HepG2 (cell line): ENCODE data around the gene RAB14.

Experiments
- ARNTL ChIP-seq: sonication (generic); formaldehyde crosslinking; IDR thresholded peaks from 2 replicates; pipeline ENCODE4 v1.4.0; 2020; ENCODE audit warnings: mild to moderate bottlenecking, missing genetic modification reagents
- CBX1 ChIP-seq: IDR thresholded peaks from one replicate; pipeline ENCODE4 v1.6.1; 2016; ENCODE audit warnings: antibody characterized with exemption, low read depth
- HMGXB4 ChIP-seq, 2 experiments: sonication (generic) in 1 of 2; formaldehyde crosslinking in 1 of 2; IDR thresholded peaks; 2 replicates each; pipeline versions ENCODE4 v1.4.0 to v1.6.1; 2018 to 2020; ENCODE audit warnings: missing genetic modification reagents in 2 of 2, borderline replicate concordance in 1 of 2, low read depth in 1 of 2, mild to moderate bottlenecking in 1 of 2, missing biosample characterization in 1 of 2
- PATZ1 ChIP-seq: sonication (generic); formaldehyde crosslinking; IDR thresholded peaks from 2 replicates; pipeline ENCODE4 v1.4.0; 2020; ENCODE audit warnings: missing genetic modification reagents
- POLR2G ChIP-seq: fragments of 200-400 bp; formaldehyde crosslinking; IDR thresholded peaks from 2 replicates; pipeline ENCODE4 v1.6.1; 2018; ENCODE audit warnings: mild to moderate bottlenecking, low read depth, low read length, moderate library complexity
- RAD21 ChIP-seq: fragments of 450-650 bp; formaldehyde crosslinking; IDR thresholded peaks from 2 replicates; pipeline ENCODE4 v1.5.0; 2020; ENCODE audit warnings: mild to moderate bottlenecking
- RFX5 ChIP-seq: IDR thresholded peaks from 2 replicates; pipeline ENCODE4 v1.6.1; 2011; ENCODE audit warnings: low read depth, low read length, improper control_type of control experiment
- XRCC5 ChIP-seq: fragments of 200-400 bp; formaldehyde crosslinking; optimal IDR thresholded peaks from 2 replicates; pipeline ENCODE3; 2017; ENCODE audit warnings: mild to moderate bottlenecking, low read length
- ZNF580 ChIP-seq: IDR thresholded peaks from 2 replicates; pipeline ENCODE4 v1.6.1; 2016; ENCODE audit warnings: low read depth, borderline replicate concordance
- ZNF879 ChIP-seq: sonication (generic); formaldehyde crosslinking; IDR thresholded peaks from 2 replicates; pipeline ENCODE4 v1.8.1; 2023; ENCODE audit warnings: missing genetic modification reagents
- TF ChIP-seq, protein P1 (sequence below): sonication (generic); formaldehyde crosslinking; IDR thresholded peaks from 2 replicates; pipeline ENCODE4 v1.4.0; 2020; ENCODE audit warnings: missing genetic modification reagents, borderline replicate concordance

GRCh38 chr9:121153642-121154041 lies 48.0 kb downstream of the RAB14 start:
- TF ChIP-seq XRCC5 (no peak), POLR2G (no peak), HMGXB4 (CRISPR knock-in tag; IDR thresholded peaks at IDR 0.05; ENCODE audit: borderline replicate concordance in 1 of 2, low read depth in 1 of 2) (no peak), RFX5 (no peak), ARNTL (CRISPR knock-in tag) (no peak), ZNF879 (no peak), ZNF580 (CRISPR knock-in tag) (no peak), RAD21 (no peak), PATZ1 (CRISPR knock-in tag) (no peak), CBX1 (no peak)
- TF ChIP-seq, protein P1, sequence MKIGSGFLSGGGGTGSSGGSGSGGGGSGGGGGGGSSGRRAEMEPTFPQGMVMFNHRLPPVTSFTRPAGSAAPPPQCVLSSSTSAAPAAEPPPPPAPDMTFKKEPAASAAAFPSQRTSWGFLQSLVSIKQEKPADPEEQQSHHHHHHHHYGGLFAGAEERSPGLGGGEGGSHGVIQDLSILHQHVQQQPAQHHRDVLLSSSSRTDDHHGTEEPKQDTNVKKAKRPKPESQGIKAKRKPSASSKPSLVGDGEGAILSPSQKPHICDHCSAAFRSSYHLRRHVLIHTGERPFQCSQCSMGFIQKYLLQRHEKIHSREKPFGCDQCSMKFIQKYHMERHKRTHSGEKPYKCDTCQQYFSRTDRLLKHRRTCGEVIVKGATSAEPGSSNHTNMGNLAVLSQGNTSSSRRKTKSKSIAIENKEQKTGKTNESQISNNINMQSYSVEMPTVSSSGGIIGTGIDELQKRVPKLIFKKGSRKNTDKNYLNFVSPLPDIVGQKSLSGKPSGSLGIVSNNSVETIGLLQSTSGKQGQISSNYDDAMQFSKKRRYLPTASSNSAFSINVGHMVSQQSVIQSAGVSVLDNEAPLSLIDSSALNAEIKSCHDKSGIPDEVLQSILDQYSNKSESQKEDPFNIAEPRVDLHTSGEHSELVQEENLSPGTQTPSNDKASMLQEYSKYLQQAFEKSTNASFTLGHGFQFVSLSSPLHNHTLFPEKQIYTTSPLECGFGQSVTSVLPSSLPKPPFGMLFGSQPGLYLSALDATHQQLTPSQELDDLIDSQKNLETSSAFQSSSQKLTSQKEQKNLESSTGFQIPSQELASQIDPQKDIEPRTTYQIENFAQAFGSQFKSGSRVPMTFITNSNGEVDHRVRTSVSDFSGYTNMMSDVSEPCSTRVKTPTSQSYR (CRISPR knock-in tag): no peak
